Stimulated activated CD4-positive, alpha-beta T cell treated with anti-CD3 and anti-CD28 coated beads, Interleukin-1b, Interleukin-23, amount 100 ng/mL, for 1 hour (primary cell): ENCODE data around the gene RASGRF1.
"Not testable (repeated sequence)": the region's sequence is repeated elsewhere in the genome, so short reads cannot be mapped to it uniquely, and the experiment has no call there.

Experiments used
- DNase-seq, 2 donors: peaks; one replicate each; pipeline ENCODE4 v3.0.0-alpha.2; 2020; ENCODE audit warnings: low read depth in 2 of 2

RASGRF1 gene

GRCh38 chr15:79090487-79091203, at the start of gene RASGRF1:
TSS of gene RASGRF1 (minus strand) at chr15:79090780. CDS start at chr15:79090498, 282 bp downstream.
- DNase-seq, result no peak

- DNase-seq, result no peak
Observed at GRCh38 chr15:79136434-79137046, 46.0 kb upstream of the RASGRF1 start.

GRCh38 chr15:79133309-79133708, 42.7 kb upstream of the RASGRF1 start:
- DNase-seq, result no peak

- no peak for DNase-seq
Observed at GRCh38 chr15:79132770-79133169, 42.2 kb upstream of the RASGRF1 start.

- DNase-seq, result no peak
Observed at GRCh38 chr15:79132361-79132760, 41.8 kb upstream of the RASGRF1 start.

- no peak for DNase-seq
Observed at GRCh38 chr15:79130535-79131130, 40.1 kb upstream of the RASGRF1 start.

GRCh38 chr15:79129235-79129634, 38.7 kb upstream of the RASGRF1 start:
- DNase-seq, result no peak

GRCh38 chr15:79128556-79128955, 38.0 kb upstream of the RASGRF1 start:
- DNase-seq, result no peak

- no peak for DNase-seq
Observed at GRCh38 chr15:79124388-79124787, 33.8 kb upstream of the RASGRF1 start.

GRCh38 chr15:79122991-79123390, 32.4 kb upstream of the RASGRF1 start:
- DNase-seq, result no peak

- DNase-seq, result no peak
Observed at GRCh38 chr15:79122391-79122790, 31.8 kb upstream of the RASGRF1 start.

- DNase-seq, result no peak
Observed at GRCh38 chr15:79121571-79121970, 31.0 kb upstream of the RASGRF1 start.

- DNase-seq, result no peak
Observed at GRCh38 chr15:79117442-79118204, 27.0 kb upstream of the RASGRF1 start.

GRCh38 chr15:79116771-79117170, 26.2 kb upstream of the RASGRF1 start:
- DNase-seq, result no peak

- DNase-seq, result no peak
Observed at GRCh38 chr15:79115986-79116665, 25.5 kb upstream of the RASGRF1 start.

GRCh38 chr15:79113831-79114230, 23.3 kb upstream of the RASGRF1 start:
- no peak for DNase-seq

- not testable (repeated sequence) for DNase-seq
Observed at GRCh38 chr15:79111404-79111803, 20.8 kb upstream of the RASGRF1 start.

- DNase-seq, result no peak
Observed at GRCh38 chr15:79105141-79105540, 14.6 kb upstream of the RASGRF1 start.

GRCh38 chr15:79102595-79102994, 12.0 kb upstream of the RASGRF1 start:
- no peak for DNase-seq

- no peak for DNase-seq
Observed at GRCh38 chr15:79101866-79102581, 11.4 kb upstream of the RASGRF1 start.

GRCh38 chr15:79099692-79100091, 9.1 kb upstream of the RASGRF1 start:
- DNase-seq, result no peak
